Ovary (tissue), 9 donors: ENCODE measurements around the gene KIF13A. TPM values are rescaled to one million over a fixed set of nuclear protein-coding genes. Genes with fewer than 3 reads are reported as not detected.

Source experiments
- DNase-seq, 5 donors: peaks; one replicate each; pipeline ENCODE4 v3.0.0-alpha.2; 2019 to 2020
- H3K27ac ChIP-seq, 2 donors: fragments of 200-600 bp; one replicate each; pipeline versions ENCODE4 v1.5.1 to v1.8.0; 2019 to 2022
- H3K27me3 ChIP-seq: fragments of 200-600 bp; one replicate; pipeline ENCODE4 v1.8.0; 2022
- H3K36me3 ChIP-seq: fragments of 200-600 bp; sonication (generic); one replicate; pipeline ENCODE4 v1.5.1; 2019
- H3K4me1 ChIP-seq: one replicate; pipeline ENCODE4 v1.8.1; 2013; ENCODE audit warnings: mild to moderate bottlenecking, moderate library complexity; ENCODE audit not compliant: insufficient read depth
- H3K4me3 ChIP-seq: fragments of 200-600 bp; sonication (generic); one replicate; pipeline ENCODE4 v1.5.1; 2017
- H3K9me3 ChIP-seq, 2 donors: fragments of 200-600 bp in 1 of 2; sonication (generic) in 1 of 2; one replicate each; pipeline versions ENCODE4 v1.5.1 to v1.8.1; 2013 to 2019; ENCODE audit warnings: mild to moderate bottlenecking in 1 of 2, moderate library complexity in 1 of 2
- CTCF ChIP-seq, 3 donors: fragments of 450-650 bp in 2 of 3; fragments of 200-600 bp in 1 of 3; IDR thresholded peaks; one replicate each; pipeline versions ENCODE4 v1.5.1 to v1.8.0; 2016 to 2022; ENCODE audit warnings: antibody characterized with exemption in 3 of 3, mild to moderate bottlenecking in 1 of 3
- EP300 ChIP-seq: sonication (generic); formaldehyde crosslinking; IDR thresholded peaks from one replicate; pipeline ENCODE4 v1.6.1; 2017; ENCODE audit warnings: antibody characterized with exemption
- POLR2A ChIP-seq: fragments of 450-650 bp; IDR thresholded peaks from one replicate; pipeline ENCODE4 v1.6.1; 2017; ENCODE audit warnings: antibody characterized with exemption, mild to moderate bottlenecking, moderate library complexity
- WGBS, 3 donors: extraction: QIAGEN DNeasy Blood & Tissue Kit in 1 of 3; methylation state at CpG; one replicate each; pipeline versions ENCODE4 v1.1.5 to v1.1.7; 2013 to 2017; 5-methylcytosine and 5-hydroxymethylcytosine counted together
- intact Hi-C, 4 donors: fragments of 100-400 bp; cut with DNase I; formaldehyde crosslinking; loops; one replicate each; pipeline versions ENCODE4 v1.11.0 to v1.15.1; 2022 to 2023
- polyA plus RNA-seq, 2 donors: library from polyadenylated mRNA; stranded (reverse); fragments of 200-250 nt in 1 of 2; fragments of 350-450 nt in 1 of 2; fragmentation: Illumina TruSeq in 1 of 2; extraction: RNeasy Lipid Tissue Mini Kit (QIAGEN cat#74804) in 1 of 2; gene quantifications; one replicate each; pipeline ENCODE4 v1.2.3, GENCODE V29; 2013 to 2014
- total RNA-seq, 7 donors: library from RNA; depleted of rRNA in 2 of 7; stranded (reverse); fragments of >200 nt in 2 of 7; fragmentation: NEBNext Ultra II Directional in 3 of 7; extraction: Animal tissue kit (Norgen Biotek cat#: 25700) in 3 of 7; gene quantifications; one replicate each; pipeline versions ENCODE4 v1.1.0 to v1.2.4, GENCODE V29; 2016 to 2023
- donor health status: DM: no; HTN: no; CAD: no; lungs with moderate emphysema.
- donor health status: DM: no; HTN: no; CAD: no.
- donor health status: Bipolar disorder and iron deficiency.
- donor health status: DM: yes; HTN: yes; CAD: no.
- donor health status: DM: no; HTN: no; CAD: no.
- donor health status: DM: yes; HTN: yes; CAD: no.

Gene KIF13A
- total and polyA plus RNA-seq, 9 donors, result 18.4 to 44.4 (median 38.0) TPM

GRCh38 chr6:17790489-17790888 lies 196.9 kb downstream of the KIF13A start:
- no peak overlapping the region for H3K27ac ChIP-seq
- TF ChIP-seq CTCF (IDR thresholded peaks at IDR 0.05) (no peak), POLR2A (no peak), EP300 (no peak)
- no peak overlapping the region for H3K4me3 ChIP-seq
- H3K27me3 ChIP-seq, result no peaks in the 10 kb centered on the region
- H3K4me1 ChIP-seq, result no peaks in the 10 kb centered on the region
- no peaks in the 10 kb centered on the region for H3K36me3 ChIP-seq
- intact Hi-C loops, result no loop called here
- no peak for DNase-seq
- no peaks in the 10 kb centered on the region for H3K9me3 ChIP-seq

- H3K27ac ChIP-seq, result no peak overlapping the region
- no peaks in the 10 kb centered on the region for H3K36me3 ChIP-seq
- WGBS, 3 donors, result 89 to 92% (median 91%) methylated on average over 7 of the region's 7 CpGs
- intact Hi-C loops, result no loop called here
- no peaks in the 10 kb centered on the region for H3K27me3 ChIP-seq
- TF ChIP-seq POLR2A (no peak), EP300 (no peak), CTCF (IDR thresholded peaks at IDR 0.05) (no peak)
- no peak for DNase-seq
- H3K4me1 ChIP-seq, result no peaks in the 10 kb centered on the region
- H3K9me3 ChIP-seq, result no peaks in the 10 kb centered on the region
- H3K4me3 ChIP-seq, result no peak overlapping the region
Measured at GRCh38 chr6:17785094-17785787, 202.2 kb downstream of the KIF13A start.

DNA sequence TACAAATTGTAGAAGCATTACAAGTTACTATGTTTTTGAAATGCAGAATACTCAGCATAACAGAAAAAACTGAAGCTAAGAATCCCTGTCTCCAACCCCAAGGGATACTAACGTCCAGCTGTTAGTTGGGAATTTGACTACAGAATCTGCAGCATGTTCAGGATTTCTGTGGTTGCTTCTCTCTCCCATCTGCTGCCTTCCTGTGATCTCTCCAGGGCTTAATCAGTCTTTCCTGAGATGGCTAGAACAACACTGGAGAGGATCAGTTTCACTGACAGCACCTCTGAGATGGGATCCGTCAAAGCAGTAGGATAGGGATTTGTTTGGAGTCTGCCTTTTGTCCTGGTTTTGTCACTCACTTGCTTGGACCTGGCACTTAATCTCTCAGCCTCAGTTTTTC lies 207.4 kb downstream of the KIF13A start:
- DNase-seq, result no peak
- Histone ChIP-seq H3K27me3 (no peaks in the 10 kb centered on the region), H3K4me3 (no peak overlapping the region), H3K4me1 (no peaks in the 10 kb centered on the region), H3K27ac (no peak overlapping the region), H3K9me3 (no peaks in the 10 kb centered on the region), H3K36me3 (no peaks in the 10 kb centered on the region)
- no peak for TF ChIP-seq CTCF (IDR thresholded peaks at IDR 0.05)
- no peak for TF ChIP-seq EP300
- TF ChIP-seq POLR2A, result no peak
- intact Hi-C loops, result no loop called here
- WGBS, 3 donors, result 78 to 86% (median 83%) methylated on average over 2 of the region's 2 CpGs

DNA sequence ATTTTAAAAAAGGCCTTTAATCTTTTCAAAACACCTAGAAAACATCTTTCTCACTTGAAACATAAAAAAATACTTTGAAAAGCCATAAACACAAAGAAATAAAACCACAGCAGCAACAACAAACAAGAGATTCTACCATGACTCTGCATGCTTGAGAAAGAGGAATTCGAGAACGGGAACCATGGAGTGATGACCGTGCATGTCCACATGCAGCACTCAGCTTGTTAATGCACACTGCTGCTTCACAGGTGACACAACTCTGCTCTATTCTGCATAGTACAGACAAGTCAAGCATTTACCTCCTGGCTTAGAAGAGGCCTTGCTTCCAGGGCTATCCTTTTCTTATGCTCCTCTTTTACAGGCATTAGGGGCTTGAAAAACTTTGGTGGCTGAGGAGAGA lies 215.8 kb downstream of the KIF13A start:
- no peaks in the 10 kb centered on the region for H3K36me3 ChIP-seq
- no peak overlapping the region for H3K4me3 ChIP-seq
- DNase-seq, result no peak
- no peaks in the 10 kb centered on the region for H3K9me3 ChIP-seq
- TF ChIP-seq CTCF (IDR thresholded peaks at IDR 0.05) (no peak), EP300 (no peak), POLR2A (no peak)
- no peaks in the 10 kb centered on the region for H3K27me3 ChIP-seq
- intact Hi-C loops, result no loop called here
- WGBS, 3 donors, result 87 to 92% (median 92%) methylated on average over 3 of the region's 3 CpGs
- H3K27ac ChIP-seq, result no peak overlapping the region
- no peaks in the 10 kb centered on the region for H3K4me1 ChIP-seq
